A673 (cell line): ENCODE data around the gene VTI1B.

Experiments used
- CTCF ChIP-seq: fragments of 300-800, 200-600 bp; sonication (generic); conservative IDR thresholded peaks from 2 replicates; pipeline ENCODE4 v1.5.1; 2017; ENCODE audit warnings: low read depth, mild to moderate bottlenecking, antibody characterized with exemption, low read length, moderate library complexity, mixed read lengths
- EZH2 ChIP-seq: fragments of 200-600 bp; sonication (generic); IDR thresholded peaks from 2 replicates; pipeline ENCODE4 v1.6.1; 2017; ENCODE audit warnings: borderline replicate concordance, low read depth, mild to moderate bottlenecking, mixed read lengths, antibody characterized with exemption, low read length; ENCODE audit not compliant: poor library complexity, severe bottlenecking

- TF ChIP-seq CTCF (no peak), EZH2 (no peak)
These were observed 47.4 kb upstream of the VTI1B start for GRCh38 chr14:67721875-67722274.
